Panc1 (cell line): Measurements from ENCODE around the gene UVSSA. TPM values are rescaled to one million over a fixed set of nuclear protein-coding genes. Genes with fewer than 3 reads are reported as not detected.
A peak's percentile ranks its signal among the peaks of the same experiment; 100 is the strongest.

Source experiments
- ATAC-seq: fragments of 200-7000 bp; cut with Tn5 transposase; 2 replicates; pipeline ENCODE4 v1.9.1; 2020; ENCODE audit warnings: mild to moderate bottlenecking, moderate library complexity
- BruUV-seq: library from RNA; stranded (reverse); fragments of 400-500 nt; replicated peaks from 2 replicates; lab custom pipeline; 2021; lab: Mats Ljungman, UMichigan
- CTCF ChIA-PET: fragments of 300-600 bp; sonication (Branson Sonifier 250); formaldehyde crosslinking; loops from one replicate; lab custom pipeline; 2022; ENCODE audit warnings: antibody characterized with exemption; lab: Charles Lee
- POLR2A ChIA-PET: fragments of 300-600 bp; sonication (Branson Sonifier 250); formaldehyde crosslinking; loops from one replicate; lab custom pipeline; 2022; ENCODE audit warnings: antibody characterized with exemption; lab: Charles Lee
- DNase-seq: peaks from one replicate; pipeline ENCODE4 v3.0.0-alpha.2; 2010; ENCODE audit warnings: low read depth, low spot score
- H3K27ac ChIP-seq: 2 replicates; pipeline ENCODE4 v1.5.1; 2011; ENCODE audit warnings: mild to moderate bottlenecking, low read length, inconsistent platforms
- H3K27me3 ChIP-seq: fragments of 200-500 bp; sonication (Bioruptor generic); 2 replicates; pipeline ENCODE4 v1.6.0; 2014; ENCODE audit warnings: low read length, inconsistent platforms; ENCODE audit not compliant: control insufficient read depth, insufficient read depth
- H3K36me3 ChIP-seq: fragments of 200-500 bp; sonication (Bioruptor generic); 2 replicates; pipeline ENCODE4 v1.5.1; 2014; ENCODE audit warnings: inconsistent platforms, mild to moderate bottlenecking, low read length, moderate library complexity; ENCODE audit not compliant: control insufficient read depth, insufficient read depth
- H3K4me1 ChIP-seq: 2 replicates; pipeline ENCODE4 v1.5.1; 2011; ENCODE audit warnings: inconsistent platforms, mild to moderate bottlenecking, low read length, moderate library complexity; ENCODE audit not compliant: control insufficient read depth, insufficient read depth
- H3K4me3 ChIP-seq, 2 experiments: 2 replicates each; pipeline ENCODE4 v1.5.1; 2011 to 2012; ENCODE audit warnings: low read depth in 2 of 2, low read length in 2 of 2, mild to moderate bottlenecking in 2 of 2, inconsistent platforms in 1 of 2, moderate library complexity in 1 of 2
- H3K9me3 ChIP-seq: fragments of 200-500 bp; sonication (Bioruptor generic); 2 replicates; pipeline ENCODE4 v1.5.1; 2014; ENCODE audit warnings: low read depth, mild to moderate bottlenecking, inconsistent platforms, low read length, moderate library complexity; ENCODE audit not compliant: control insufficient read depth, insufficient read depth
- POLR2AphosphoS5 ChIP-seq: IDR thresholded peaks from 2 replicates; pipeline ENCODE4 v1.6.1; 2012; ENCODE audit warnings: mild to moderate bottlenecking, low read depth, low read length, moderate library complexity
- SIN3A ChIP-seq: IDR thresholded peaks from 2 replicates; pipeline ENCODE4 v1.6.1; 2012; ENCODE audit warnings: low read depth, mild to moderate bottlenecking, low read length, moderate library complexity, borderline replicate concordance; ENCODE audit not compliant: insufficient read depth
- TCF7L2 ChIP-seq: IDR thresholded peaks from 2 replicates; pipeline ENCODE4 v1.6.1; 2011; ENCODE audit warnings: mild to moderate bottlenecking, low read depth, low read length, inconsistent platforms
- in situ Hi-C: cut with HindIII; loops from 2 replicates; pipeline ENCODE4 v1.10.0; 2016; ENCODE audit warnings: low sequenced_read_pairs, low pct_unique_long_range_greater_than_20kb
- intact Hi-C: fragments of 100-400 bp; cut with micrococcal nuclease; formaldehyde crosslinking; loops from one replicate; pipeline ENCODE4 v1.10.0; 2022; ENCODE audit not compliant: unreplicated experiment
- total RNA-seq: library from RNA; stranded (reverse); gene quantifications from one replicate; pipeline ENCODE4 v1.2.1, GENCODE V29; 2021; ENCODE audit not compliant: unreplicated experiment
- TF ChIP-seq, protein P1 (sequence below), 2 experiments: IDR thresholded peaks; 2 replicates each; pipeline ENCODE4 v1.6.1; 2011 to 2012; ENCODE audit warnings: low read depth in 2 of 2, control low read depth in 1 of 2, low read length in 1 of 2, mild to moderate bottlenecking in 1 of 2, moderate library complexity in 1 of 2; ENCODE audit not compliant: insufficient read depth in 1 of 2
- TF ChIP-seq, protein P2 (sequence below): fragments of 450-650 bp; IDR thresholded peaks from 2 replicates; pipeline ENCODE4 v1.5.1; 2017; ENCODE audit warnings: mild to moderate bottlenecking

UVSSA gene
- total RNA-seq, 1 experiment from 2014 or later, result 23.4 TPM

DNA sequence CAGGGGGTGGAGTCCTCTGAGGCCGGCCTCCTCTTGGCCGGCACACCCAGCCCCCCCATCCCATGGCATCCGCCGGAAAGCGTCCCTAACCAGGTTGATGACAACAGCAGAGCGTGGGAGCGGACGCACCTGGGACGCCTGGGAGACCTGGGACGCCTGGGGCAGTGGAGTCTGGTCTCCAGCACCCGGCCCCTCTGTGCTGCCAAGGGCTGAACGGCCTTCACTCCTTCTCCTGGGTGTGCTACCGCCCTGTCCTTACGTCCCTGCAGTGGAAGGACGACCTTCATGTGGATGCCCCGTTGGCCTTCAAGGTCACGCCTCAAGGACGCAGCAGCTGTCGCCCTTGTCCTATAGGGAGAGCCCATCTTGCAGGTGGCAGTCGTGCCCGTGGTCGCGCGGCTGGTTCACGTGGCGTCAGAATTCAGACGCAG lies 32.4 kb downstream of the UVSSA start:
- TF ChIP-seq POLR2AphosphoS5, result no peak
- TF ChIP-seq TCF7L2, result no peak
- TF ChIP-seq, protein P1, sequence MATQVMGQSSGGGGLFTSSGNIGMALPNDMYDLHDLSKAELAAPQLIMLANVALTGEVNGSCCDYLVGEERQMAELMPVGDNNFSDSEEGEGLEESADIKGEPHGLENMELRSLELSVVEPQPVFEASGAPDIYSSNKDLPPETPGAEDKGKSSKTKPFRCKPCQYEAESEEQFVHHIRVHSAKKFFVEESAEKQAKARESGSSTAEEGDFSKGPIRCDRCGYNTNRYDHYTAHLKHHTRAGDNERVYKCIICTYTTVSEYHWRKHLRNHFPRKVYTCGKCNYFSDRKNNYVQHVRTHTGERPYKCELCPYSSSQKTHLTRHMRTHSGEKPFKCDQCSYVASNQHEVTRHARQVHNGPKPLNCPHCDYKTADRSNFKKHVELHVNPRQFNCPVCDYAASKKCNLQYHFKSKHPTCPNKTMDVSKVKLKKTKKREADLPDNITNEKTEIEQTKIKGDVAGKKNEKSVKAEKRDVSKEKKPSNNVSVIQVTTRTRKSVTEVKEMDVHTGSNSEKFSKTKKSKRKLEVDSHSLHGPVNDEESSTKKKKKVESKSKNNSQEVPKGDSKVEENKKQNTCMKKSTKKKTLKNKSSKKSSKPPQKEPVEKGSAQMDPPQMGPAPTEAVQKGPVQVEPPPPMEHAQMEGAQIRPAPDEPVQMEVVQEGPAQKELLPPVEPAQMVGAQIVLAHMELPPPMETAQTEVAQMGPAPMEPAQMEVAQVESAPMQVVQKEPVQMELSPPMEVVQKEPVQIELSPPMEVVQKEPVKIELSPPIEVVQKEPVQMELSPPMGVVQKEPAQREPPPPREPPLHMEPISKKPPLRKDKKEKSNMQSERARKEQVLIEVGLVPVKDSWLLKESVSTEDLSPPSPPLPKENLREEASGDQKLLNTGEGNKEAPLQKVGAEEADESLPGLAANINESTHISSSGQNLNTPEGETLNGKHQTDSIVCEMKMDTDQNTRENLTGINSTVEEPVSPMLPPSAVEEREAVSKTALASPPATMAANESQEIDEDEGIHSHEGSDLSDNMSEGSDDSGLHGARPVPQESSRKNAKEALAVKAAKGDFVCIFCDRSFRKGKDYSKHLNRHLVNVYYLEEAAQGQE (IDR thresholded peaks at IDR 0.05; ENCODE audit: insufficient read depth in 1 of 2, low read depth in 2 of 2, low read length in 1 of 2), result no peak
- Histone ChIP-seq H3K27ac (no peak overlapping the region), H3K27me3 (no peaks in the 10 kb centered on the region), H3K9me3 (no peaks in the 10 kb centered on the region), H3K4me3 (no peak overlapping the region), H3K4me1 (no peaks in the 10 kb centered on the region), H3K36me3 (no peaks in the 10 kb centered on the region)
- ATAC-seq (0 out of 2 replicates have a peak, but pooled peaks have one; percentile 7), DNase-seq (no peak)
- intact Hi-C loops (no loop called here), in situ Hi-C loops (no loop called here)
- no TSS peak for BruUV-seq
- ChIA-PET CTCF (no interaction called here), POLR2A (no interaction called here)

DNA sequence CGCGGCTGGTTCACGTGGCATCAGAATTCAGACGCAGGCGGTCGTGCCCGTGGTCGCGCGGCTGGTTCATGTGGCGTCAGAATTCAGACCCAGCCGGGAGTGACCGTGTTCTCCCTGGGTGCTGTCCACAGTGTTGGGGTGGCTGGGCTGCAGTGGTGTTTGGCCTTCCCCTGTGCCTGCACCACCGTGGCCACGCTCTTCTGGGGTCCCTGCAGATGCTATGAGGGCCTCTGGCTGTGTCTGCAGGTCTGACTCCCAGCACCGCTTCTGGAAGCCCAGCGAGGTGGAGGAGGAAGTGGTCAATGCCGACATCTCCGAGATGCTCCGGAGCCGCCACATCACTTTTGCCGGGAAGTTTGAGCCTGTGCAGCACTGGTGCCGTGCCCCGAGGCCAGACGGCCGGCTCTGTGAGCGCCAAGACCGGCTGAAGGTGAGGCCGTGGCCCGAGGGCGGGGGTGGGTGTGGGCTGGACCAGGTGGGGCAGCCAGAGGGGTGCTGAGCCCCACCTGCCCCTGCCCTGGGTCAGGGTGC lies 32.9 kb downstream of the UVSSA start:
- DNase-seq (no peak), ATAC-seq (no peak)
- Histone ChIP-seq H3K27me3 (no peaks in the 10 kb centered on the region), H3K9me3 (no peaks in the 10 kb centered on the region), H3K4me1 (no peaks in the 10 kb centered on the region), H3K4me3 (no peak overlapping the region), H3K27ac (no peak overlapping the region), H3K36me3 (no peaks in the 10 kb centered on the region)
- no TSS peak for BruUV-seq
- ChIA-PET POLR2A (no interaction called here), CTCF (no interaction called here)
- intact Hi-C loops, result no loop called here
- no peak for TF ChIP-seq TCF7L2
- TF ChIP-seq POLR2AphosphoS5, result no peak
- TF ChIP-seq SIN3A, result no peak
- TF ChIP-seq, protein P1 (IDR thresholded peaks at IDR 0.05; ENCODE audit: insufficient read depth in 1 of 2, low read depth in 2 of 2, low read length in 1 of 2), result no peak
- TF ChIP-seq, protein P2, sequence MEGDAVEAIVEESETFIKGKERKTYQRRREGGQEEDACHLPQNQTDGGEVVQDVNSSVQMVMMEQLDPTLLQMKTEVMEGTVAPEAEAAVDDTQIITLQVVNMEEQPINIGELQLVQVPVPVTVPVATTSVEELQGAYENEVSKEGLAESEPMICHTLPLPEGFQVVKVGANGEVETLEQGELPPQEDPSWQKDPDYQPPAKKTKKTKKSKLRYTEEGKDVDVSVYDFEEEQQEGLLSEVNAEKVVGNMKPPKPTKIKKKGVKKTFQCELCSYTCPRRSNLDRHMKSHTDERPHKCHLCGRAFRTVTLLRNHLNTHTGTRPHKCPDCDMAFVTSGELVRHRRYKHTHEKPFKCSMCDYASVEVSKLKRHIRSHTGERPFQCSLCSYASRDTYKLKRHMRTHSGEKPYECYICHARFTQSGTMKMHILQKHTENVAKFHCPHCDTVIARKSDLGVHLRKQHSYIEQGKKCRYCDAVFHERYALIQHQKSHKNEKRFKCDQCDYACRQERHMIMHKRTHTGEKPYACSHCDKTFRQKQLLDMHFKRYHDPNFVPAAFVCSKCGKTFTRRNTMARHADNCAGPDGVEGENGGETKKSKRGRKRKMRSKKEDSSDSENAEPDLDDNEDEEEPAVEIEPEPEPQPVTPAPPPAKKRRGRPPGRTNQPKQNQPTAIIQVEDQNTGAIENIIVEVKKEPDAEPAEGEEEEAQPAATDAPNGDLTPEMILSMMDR, result no peak
- in situ Hi-C loops, result no loop called here
